Prostate gland (tissue), 2 donors: ENCODE results near the gene GNAI3.

ENCODE experiments used
- POLR2A ChIP-seq: fragments of 450-650 bp; IDR thresholded peaks from one replicate; pipeline ENCODE4 v1.6.1; 2016; ENCODE audit warnings: antibody characterized with exemption, mild to moderate bottlenecking
- POLR2AphosphoS5 ChIP-seq: sonication (generic); formaldehyde crosslinking; IDR thresholded peaks from one replicate; pipeline ENCODE4 v1.6.1; 2017; ENCODE audit warnings: antibody characterized with exemption
- TF ChIP-seq, protein P1 (sequence below), 4 experiments: fragments of 200-600 bp in 2 of 4; fragments of 450-650 bp in 2 of 4; sonication (generic) in 2 of 4; IDR thresholded peaks; 1 replicate in 3 of 4; 2 replicates in 1 of 4; pipeline ENCODE4 v1.5.1; 2016 to 2019; ENCODE audit warnings: antibody characterized with exemption in 4 of 4, mild to moderate bottlenecking in 2 of 4, moderate library complexity in 2 of 4

DNA sequence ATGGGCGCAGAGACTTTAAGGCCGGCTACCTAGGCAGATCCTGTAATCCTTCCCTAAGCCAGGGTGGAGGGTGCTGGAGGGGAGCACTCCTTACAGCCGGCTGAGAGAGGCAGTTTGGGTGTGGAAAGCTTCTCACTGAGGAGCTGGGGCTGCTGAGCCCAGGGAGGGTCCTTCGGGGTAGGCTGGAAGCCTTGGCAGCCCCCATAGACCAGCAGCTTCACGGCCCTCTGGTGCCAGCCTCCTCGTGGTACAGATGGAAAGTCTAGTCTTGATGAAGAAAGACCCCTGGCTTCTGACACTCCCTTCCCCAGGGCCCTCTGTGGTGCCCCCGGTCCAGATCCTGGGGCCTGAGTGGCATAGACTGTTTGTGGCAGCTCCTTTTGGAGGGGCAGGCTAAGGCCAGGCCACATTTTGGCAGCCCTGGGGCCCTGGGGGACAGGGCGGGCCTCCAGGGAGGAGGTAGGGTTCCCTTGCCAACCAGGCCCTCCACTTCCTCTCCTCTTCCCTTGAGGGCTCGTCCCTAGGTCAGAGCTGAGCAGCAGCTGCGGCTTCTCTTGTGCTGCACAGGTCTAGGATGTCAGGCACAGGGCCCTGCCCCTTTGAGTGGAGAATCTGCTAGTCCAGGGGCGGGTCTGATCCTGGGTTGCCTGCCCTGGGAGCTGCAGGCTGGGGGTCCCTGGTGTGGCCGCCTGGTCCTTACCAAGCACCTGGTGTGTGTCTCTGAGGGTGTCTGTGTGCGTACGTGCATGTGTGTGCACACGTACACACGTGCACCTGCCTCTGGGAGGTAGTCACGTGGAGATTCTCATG lies 76.0 kb downstream of the GNAI3 start:
- TF ChIP-seq, protein P1, sequence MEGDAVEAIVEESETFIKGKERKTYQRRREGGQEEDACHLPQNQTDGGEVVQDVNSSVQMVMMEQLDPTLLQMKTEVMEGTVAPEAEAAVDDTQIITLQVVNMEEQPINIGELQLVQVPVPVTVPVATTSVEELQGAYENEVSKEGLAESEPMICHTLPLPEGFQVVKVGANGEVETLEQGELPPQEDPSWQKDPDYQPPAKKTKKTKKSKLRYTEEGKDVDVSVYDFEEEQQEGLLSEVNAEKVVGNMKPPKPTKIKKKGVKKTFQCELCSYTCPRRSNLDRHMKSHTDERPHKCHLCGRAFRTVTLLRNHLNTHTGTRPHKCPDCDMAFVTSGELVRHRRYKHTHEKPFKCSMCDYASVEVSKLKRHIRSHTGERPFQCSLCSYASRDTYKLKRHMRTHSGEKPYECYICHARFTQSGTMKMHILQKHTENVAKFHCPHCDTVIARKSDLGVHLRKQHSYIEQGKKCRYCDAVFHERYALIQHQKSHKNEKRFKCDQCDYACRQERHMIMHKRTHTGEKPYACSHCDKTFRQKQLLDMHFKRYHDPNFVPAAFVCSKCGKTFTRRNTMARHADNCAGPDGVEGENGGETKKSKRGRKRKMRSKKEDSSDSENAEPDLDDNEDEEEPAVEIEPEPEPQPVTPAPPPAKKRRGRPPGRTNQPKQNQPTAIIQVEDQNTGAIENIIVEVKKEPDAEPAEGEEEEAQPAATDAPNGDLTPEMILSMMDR (IDR thresholded peaks at IDR 0.05), result no peak
- TF ChIP-seq POLR2A (no peak), POLR2AphosphoS5 (no peak)
